HG03095 (cell line): ENCODE results near the gene HCLS1.
"Not testable (repeated sequence)": the region's sequence is repeated elsewhere in the genome, so short reads cannot be mapped to it uniquely, and the experiment has no call there.

ENCODE experiments used
- ATAC-seq: cut with Tn5 transposase; IDR thresholded peaks from one replicate; pipeline ENCODE4 v1.9.1; 2021; ENCODE audit warnings: moderate library complexity; ENCODE audit not compliant: unreplicated experiment

The HCLS1 gene

DNA sequence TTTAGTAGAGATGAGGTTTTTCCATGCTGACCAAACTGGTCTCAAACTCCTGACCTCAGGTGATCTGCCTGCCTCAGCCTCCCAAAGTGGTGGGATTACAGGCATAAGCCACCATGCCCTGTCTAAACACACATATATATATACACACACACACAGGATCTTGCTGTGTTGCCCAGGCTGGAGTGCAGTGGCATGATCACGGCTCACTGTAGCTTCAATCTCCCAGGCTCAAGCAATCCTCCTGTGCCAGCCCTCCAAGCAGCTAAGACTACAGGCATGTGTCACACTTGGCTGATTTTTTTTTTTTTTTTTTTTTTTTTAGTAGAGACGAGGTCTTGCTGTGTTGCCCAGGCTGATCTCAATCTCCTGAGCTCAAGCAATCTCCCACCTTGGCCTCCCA, 60.8 kb downstream of the HCLS1 start:
- not testable (repeated sequence) for ATAC-seq

DNA sequence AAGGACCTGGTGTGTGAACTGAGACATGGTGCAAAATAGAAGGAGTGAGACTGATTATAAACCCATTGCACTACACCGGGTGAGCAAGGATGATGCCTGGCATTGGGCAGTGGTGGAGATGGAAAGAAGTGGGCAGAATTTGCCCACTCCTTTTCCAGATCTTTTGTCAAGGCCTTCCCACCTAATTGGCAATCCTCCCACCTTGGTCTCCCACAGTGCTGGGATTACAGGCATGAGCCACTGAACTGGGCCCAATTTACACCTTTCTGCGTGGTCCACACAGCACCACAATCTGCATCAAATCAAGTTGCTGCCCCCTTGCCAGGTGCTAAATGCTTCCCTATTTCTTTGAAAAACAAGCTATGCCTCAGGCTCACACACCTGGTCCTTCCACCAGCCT, 62.1 kb downstream of the HCLS1 start:
- ATAC-seq, result no peak

DNA sequence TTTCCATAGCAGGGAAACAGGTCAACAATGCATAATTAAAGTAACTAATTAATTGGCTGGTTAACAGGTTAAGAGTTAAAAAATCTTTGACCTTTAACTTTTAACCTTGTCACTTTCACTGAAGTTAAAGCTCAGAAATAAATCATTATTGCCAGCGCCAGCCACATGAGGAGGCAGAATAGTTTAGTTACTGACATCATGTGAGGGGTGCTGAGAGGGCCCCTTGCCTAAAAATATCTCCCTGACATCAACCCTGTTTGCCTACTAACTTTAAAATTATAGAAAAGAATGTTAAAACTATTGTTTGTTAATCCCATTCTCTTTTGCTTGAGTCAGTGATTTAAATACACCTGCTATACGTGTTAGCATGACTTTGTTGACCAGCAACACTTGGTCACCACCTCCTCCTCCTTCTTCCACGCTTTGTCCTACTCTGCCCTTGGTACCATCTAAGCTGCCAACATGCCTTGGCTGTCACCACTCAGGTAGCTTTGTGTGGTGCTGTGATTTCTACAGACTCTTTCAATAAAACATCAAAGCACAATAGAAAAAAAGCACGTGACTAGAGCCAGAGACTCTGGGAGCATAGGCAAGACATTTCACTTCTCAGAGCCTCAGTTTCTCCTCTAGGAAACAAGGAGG, 64.8 kb downstream of the HCLS1 start:
- ATAC-seq, result no peak

DNA sequence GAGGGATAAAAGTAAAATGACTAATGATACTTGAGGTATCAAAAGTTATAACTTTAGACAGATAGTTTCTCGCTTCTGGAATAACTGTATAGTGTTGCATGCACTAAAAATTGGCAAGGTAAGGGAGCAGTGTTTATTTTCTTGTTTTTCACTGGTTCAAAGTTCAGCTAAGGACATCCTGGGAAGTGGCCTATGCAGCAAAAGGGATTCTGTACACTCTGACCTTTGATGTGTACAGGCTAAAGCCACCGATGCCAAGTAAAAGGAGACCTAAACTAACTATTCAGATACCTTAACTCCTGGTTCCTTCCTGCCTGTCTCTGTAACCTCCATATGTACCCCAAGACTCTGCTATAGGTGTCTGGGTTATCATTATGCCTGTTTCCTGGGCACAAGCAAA, 65.9 kb downstream of the HCLS1 start:
- ATAC-seq, result no peak

DNA sequence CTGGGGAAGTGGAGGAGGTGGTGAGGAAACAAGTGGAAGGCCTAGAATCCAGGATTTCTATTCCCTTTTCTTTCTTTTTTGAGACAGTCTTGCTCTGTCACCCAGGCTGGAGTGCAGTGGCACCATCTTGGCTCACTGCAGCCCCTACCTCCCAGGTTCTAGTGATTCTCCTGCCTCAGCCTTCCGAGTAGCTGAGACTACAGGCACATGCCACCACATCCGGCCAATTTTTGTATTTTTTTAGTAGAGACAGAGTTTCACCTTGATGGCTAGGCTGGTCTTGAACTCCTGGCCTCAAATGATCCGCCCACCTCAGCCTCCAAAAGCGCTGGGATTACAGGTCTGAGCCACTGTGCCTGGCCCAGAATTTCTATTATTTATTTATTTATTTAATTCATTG, 66.9 kb downstream of the HCLS1 start:
- not testable (repeated sequence) for ATAC-seq

DNA sequence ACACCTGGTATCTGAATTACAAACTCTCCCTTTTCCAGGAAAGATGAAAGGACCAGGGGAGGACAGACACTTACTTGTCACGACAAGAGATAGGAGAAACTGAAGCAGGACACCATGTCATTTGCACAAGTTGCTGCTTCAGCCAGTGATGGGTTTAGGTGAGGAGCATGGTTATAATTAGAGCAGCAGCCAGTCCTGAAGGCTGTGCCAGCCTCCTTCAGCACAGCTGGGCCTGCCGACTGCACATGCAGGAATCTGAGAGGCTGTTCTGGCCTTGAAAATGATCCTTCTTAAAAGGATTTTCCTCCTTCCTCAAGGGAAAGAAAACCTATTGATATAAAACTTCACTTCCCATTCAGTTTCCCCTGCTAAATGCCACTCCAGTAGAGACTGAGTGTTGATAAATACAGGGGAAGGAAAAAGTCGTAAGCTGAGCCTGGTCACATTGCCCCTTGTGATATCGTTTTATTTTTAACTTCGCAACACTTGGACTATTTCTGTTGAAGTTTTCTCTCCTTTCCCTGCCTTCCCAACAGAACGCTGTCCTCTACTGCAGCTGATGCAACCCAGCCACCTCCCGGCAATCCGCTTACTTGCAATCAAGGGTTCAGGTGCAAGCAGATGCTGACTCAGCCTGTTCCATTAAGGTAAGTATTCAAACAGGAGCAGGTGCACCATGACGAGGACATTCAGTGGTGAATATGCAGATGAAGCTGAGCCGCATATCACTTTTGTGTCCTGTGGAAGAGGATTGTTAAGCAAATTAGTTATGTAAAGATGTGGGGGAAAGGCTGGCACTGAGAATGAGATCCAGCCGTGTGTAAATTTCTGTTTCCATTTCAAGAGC, 67.6 kb downstream of the HCLS1 start, which contains the start of gene FBXO40:
Gene FBXO40 (plus strand): TSS at position 524 of the 847 bp plus-strand sequence. CDS start 27,197 bp downstream, outside the sequence.
- no peak for ATAC-seq

DNA sequence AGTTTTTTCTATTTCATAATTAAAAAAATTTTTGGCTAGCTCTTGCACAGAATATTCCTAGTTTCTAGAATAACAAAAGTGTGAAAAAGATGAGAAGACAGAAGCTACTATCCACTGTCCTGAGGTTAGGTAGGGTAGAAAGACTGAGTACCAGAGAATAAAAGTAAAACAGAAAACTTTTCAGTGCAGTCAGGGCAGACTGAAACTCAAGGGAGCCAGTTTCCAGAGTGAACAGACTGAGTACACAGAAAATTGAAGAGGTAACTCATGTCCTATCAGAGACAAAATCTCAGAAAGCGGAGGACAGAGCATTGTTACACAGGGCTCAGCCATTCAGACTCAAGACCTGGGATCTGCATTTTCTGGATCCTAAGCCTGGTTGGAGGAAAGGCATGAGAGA, 76.3 kb downstream of the HCLS1 start:
- no peak for ATAC-seq

DNA sequence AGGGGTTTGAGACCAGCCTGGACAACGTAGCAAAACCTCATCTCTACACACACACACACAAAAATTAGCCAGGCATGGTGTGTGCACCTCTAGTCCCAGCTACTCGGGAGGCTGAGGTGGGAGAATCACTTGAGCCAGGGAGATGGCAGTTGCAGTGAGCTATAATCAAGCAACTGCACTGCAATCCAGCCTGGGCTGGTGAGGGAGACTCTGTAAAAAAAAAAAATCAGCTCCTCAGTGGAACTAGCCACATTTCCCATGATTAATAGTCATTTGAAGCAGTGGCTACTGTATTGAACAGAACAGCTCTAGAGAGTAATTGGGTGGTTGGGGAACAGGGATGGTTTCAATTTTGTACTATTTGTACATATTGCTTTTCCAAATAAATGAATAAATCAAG, 79.0 kb downstream of the HCLS1 start:
- no peak for ATAC-seq
